T-helper 1 cell treated with Interleukin-12 subunit alpha and Interleukin-12 subunit beta and Interleukin-4 antibody, amounts not matched to agents 30 μg/mL and 1 μg/mL, for 36 hours (primary cell): Measurements from ENCODE around the gene NAGA.

Source experiments
- H3K27ac Mint-ChIP-seq: one replicate; pipeline ENCODE4 v1.8.0; 2021; ENCODE audit warnings: mild to moderate bottlenecking, mixed read lengths
- H3K27me3 Mint-ChIP-seq: one replicate; pipeline ENCODE4 v1.8.0; 2021; ENCODE audit warnings: low read depth, mixed read lengths
- H3K36me3 Mint-ChIP-seq: one replicate; pipeline ENCODE4 v1.8.0; 2021; ENCODE audit warnings: low read depth, mixed read lengths
- H3K4me1 Mint-ChIP-seq: one replicate; pipeline ENCODE4 v1.8.0; 2021; ENCODE audit warnings: low read depth, mixed read lengths
- H3K4me3 Mint-ChIP-seq: one replicate; pipeline ENCODE4 v1.8.0; 2021; ENCODE audit warnings: mild to moderate bottlenecking, moderate library complexity, mixed read lengths
- H3K9me3 Mint-ChIP-seq: one replicate; pipeline ENCODE4 v1.8.0; 2021; ENCODE audit warnings: mixed read lengths

NAGA gene

GRCh38 chr22:42067671-42068251 lies 2.9 kb downstream of the NAGA start:
- Mint-ChIP-seq H3K36me3 (peaks cover 31% of the 10 kb centered on the region), H3K9me3 (no peaks in the 10 kb centered on the region), H3K27ac (no peak overlapping the region), H3K27me3 (no peaks in the 10 kb centered on the region), H3K4me1 (peaks cover 21% of the 10 kb centered on the region), H3K4me3 (no peak overlapping the region)

- Mint-ChIP-seq H3K27me3 (no peaks in the 10 kb centered on the region), H3K9me3 (no peaks in the 10 kb centered on the region), H3K27ac (no peak overlapping the region), H3K4me1 (peaks cover 18% of the 10 kb centered on the region), H3K4me3 (no peak overlapping the region), H3K36me3 (peaks cover 36% of the 10 kb centered on the region)
Observed at GRCh38 chr22:42066937-42067336, 3.7 kb downstream of the NAGA start.

GRCh38 chr22:42066126-42066761 lies 4.4 kb downstream of the NAGA start:
- H3K4me1 Mint-ChIP-seq, result peaks cover 11% of the 10 kb centered on the region
- peaks cover 36% of the 10 kb centered on the region for H3K36me3 Mint-ChIP-seq
- no peaks in the 10 kb centered on the region for H3K9me3 Mint-ChIP-seq
- no peak overlapping the region for H3K27ac Mint-ChIP-seq
- no peak overlapping the region for H3K4me3 Mint-ChIP-seq
- no peaks in the 10 kb centered on the region for H3K27me3 Mint-ChIP-seq

GRCh38 chr22:42065438-42066125 lies 5.0 kb downstream of the NAGA start:
- Mint-ChIP-seq H3K4me3 (no peak overlapping the region), H3K36me3 (peaks cover 41% of the 10 kb centered on the region), H3K4me1 (peaks cover 5% of the 10 kb centered on the region), H3K27me3 (no peaks in the 10 kb centered on the region), H3K27ac (no peak overlapping the region), H3K9me3 (no peaks in the 10 kb centered on the region)

- Mint-ChIP-seq H3K9me3 (no peaks in the 10 kb centered on the region), H3K4me3 (no peak overlapping the region), H3K27ac (no peak overlapping the region), H3K36me3 (peaks cover 49% of the 10 kb centered on the region), H3K4me1 (no peaks in the 10 kb centered on the region), H3K27me3 (no peaks in the 10 kb centered on the region)
Observed at GRCh38 chr22:42064629-42065028, 6.0 kb downstream of the NAGA start.

GRCh38 chr22:42062506-42063170 lies 8.0 kb downstream of the NAGA start:
- Mint-ChIP-seq H3K27me3 (no peaks in the 10 kb centered on the region), H3K36me3 (peaks cover 61% of the 10 kb centered on the region), H3K9me3 (peaks cover 12% of the 10 kb centered on the region), H3K4me1 (no peaks in the 10 kb centered on the region), H3K27ac (no peak overlapping the region), H3K4me3 (no peak overlapping the region)

GRCh38 chr22:42061041-42061440 lies 9.6 kb downstream of the NAGA start:
- Mint-ChIP-seq H3K4me1 (no peaks in the 10 kb centered on the region), H3K9me3 (peaks cover 27% of the 10 kb centered on the region), H3K4me3 (no peak overlapping the region), H3K27ac (no peak overlapping the region), H3K36me3 (peaks cover 61% of the 10 kb centered on the region), H3K27me3 (no peaks in the 10 kb centered on the region)

GRCh38 chr22:42060489-42060888 lies 10.1 kb downstream of the NAGA start:
- H3K9me3 Mint-ChIP-seq, result peaks cover 32% of the 10 kb centered on the region
- H3K4me1 Mint-ChIP-seq, result peaks cover 3% of the 10 kb centered on the region
- H3K27ac Mint-ChIP-seq, result no peak overlapping the region
- H3K4me3 Mint-ChIP-seq, result no peak overlapping the region
- no peaks in the 10 kb centered on the region for H3K27me3 Mint-ChIP-seq
- H3K36me3 Mint-ChIP-seq, result peaks cover 63% of the 10 kb centered on the region

GRCh38 chr22:42056757-42057511 lies 13.7 kb downstream of the NAGA start:
- Mint-ChIP-seq H3K27me3 (no peaks in the 10 kb centered on the region), H3K9me3 (peaks cover 32% of the 10 kb centered on the region), H3K4me3 (no peak overlapping the region), H3K27ac (no peak overlapping the region), H3K4me1 (peaks cover 3% of the 10 kb centered on the region), H3K36me3 (peaks cover 50% of the 10 kb centered on the region)

GRCh38 chr22:42052765-42053164 lies 17.8 kb downstream of the NAGA start:
- Mint-ChIP-seq H3K27me3 (no peaks in the 10 kb centered on the region), H3K4me3 (no peak overlapping the region), H3K9me3 (peaks cover 19% of the 10 kb centered on the region), H3K4me1 (peaks cover 3% of the 10 kb centered on the region), H3K27ac (no peak overlapping the region), H3K36me3 (peaks cover 19% of the 10 kb centered on the region)

- Mint-ChIP-seq H3K9me3 (peaks cover 1% of the 10 kb centered on the region), H3K4me3 (no peak overlapping the region), H3K27ac (no peak overlapping the region), H3K4me1 (peaks cover 2% of the 10 kb centered on the region), H3K36me3 (peaks cover 5% of the 10 kb centered on the region), H3K27me3 (no peaks in the 10 kb centered on the region)
Observed at GRCh38 chr22:42050641-42051180, 19.9 kb downstream of the NAGA start.

- no peak overlapping the region for H3K27ac Mint-ChIP-seq
- H3K36me3 Mint-ChIP-seq, result peaks cover 25% of the 10 kb centered on the region
- H3K4me1 Mint-ChIP-seq, result peaks cover 5% of the 10 kb centered on the region
- H3K9me3 Mint-ChIP-seq, result peaks cover 40% of the 10 kb centered on the region
- no peak overlapping the region for H3K4me3 Mint-ChIP-seq
- H3K27me3 Mint-ChIP-seq, result peaks cover 7% of the 10 kb centered on the region
Observed at GRCh38 chr22:42041784-42042183, 28.8 kb downstream of the NAGA start.

- peaks cover 57% of the 10 kb centered on the region for H3K9me3 Mint-ChIP-seq
Observed at GRCh38 chr22:42039271-42039670, 31.3 kb downstream of the NAGA start.

GRCh38 chr22:42035256-42035655 lies 35.4 kb downstream of the NAGA start:
- Mint-ChIP-seq H3K4me3 (no peak overlapping the region), H3K36me3 (peaks cover 23% of the 10 kb centered on the region), H3K9me3 (peaks cover 38% of the 10 kb centered on the region), H3K27ac (no peak overlapping the region), H3K27me3 (peaks cover 7% of the 10 kb centered on the region), H3K4me1 (peaks cover 24% of the 10 kb centered on the region)

More at GRCh38 chr22:42039271-42039670, 31.3 kb downstream of the NAGA start:
- Mint-ChIP-seq H3K36me3 (peaks cover 27% of the 10 kb centered on the region), H3K27ac (no peak overlapping the region), H3K4me3 (no peak overlapping the region), H3K4me1 (peaks cover 9% of the 10 kb centered on the region), H3K27me3 (peaks cover 7% of the 10 kb centered on the region)
